ENCODE results near the gene DYRK2.

DNA sequence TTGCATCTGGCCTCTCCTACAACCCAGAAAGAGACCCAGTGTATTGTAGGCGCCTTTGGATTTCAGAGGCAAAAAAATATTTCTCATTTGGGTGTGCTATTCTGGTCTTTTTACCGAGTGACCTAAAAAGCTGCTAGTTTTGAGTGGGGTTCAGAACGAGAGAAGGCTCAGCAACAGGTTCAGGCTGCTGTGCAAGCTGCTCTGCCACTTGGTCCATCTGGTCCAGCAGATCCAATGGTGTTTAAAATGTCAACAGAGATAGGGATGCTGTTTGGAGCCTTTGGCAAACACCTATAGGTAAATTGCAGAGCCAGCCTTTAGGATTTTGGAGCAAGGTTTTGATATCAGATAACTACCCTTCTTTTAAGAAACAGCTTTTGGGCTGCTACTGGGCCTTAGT lies 25.3 kb upstream of the DYRK2 start:
- TF ChIP-seq, protein P1, sequence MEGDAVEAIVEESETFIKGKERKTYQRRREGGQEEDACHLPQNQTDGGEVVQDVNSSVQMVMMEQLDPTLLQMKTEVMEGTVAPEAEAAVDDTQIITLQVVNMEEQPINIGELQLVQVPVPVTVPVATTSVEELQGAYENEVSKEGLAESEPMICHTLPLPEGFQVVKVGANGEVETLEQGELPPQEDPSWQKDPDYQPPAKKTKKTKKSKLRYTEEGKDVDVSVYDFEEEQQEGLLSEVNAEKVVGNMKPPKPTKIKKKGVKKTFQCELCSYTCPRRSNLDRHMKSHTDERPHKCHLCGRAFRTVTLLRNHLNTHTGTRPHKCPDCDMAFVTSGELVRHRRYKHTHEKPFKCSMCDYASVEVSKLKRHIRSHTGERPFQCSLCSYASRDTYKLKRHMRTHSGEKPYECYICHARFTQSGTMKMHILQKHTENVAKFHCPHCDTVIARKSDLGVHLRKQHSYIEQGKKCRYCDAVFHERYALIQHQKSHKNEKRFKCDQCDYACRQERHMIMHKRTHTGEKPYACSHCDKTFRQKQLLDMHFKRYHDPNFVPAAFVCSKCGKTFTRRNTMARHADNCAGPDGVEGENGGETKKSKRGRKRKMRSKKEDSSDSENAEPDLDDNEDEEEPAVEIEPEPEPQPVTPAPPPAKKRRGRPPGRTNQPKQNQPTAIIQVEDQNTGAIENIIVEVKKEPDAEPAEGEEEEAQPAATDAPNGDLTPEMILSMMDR (conservative IDR thresholded peaks at IDR 0.05; ENCODE audit: low read depth, low read length): no peak
- TF ChIP-seq EZH2 (IDR thresholded peaks at IDR 0.05; ENCODE audit: borderline replicate concordance, low read depth, low read length, poor library complexity, severe bottlenecking): no peak
